SKM-1 treated with dmso at 0.1 percent for 144 hours (cell line): Measurements from ENCODE around the gene SPIN2B.

Source experiments
- DNase-seq: peaks from one replicate; lab custom pipeline; 2025; ENCODE audit not compliant: unreplicated experiment; lab: John Stamatoyannopoulos, UW

SPIN2B gene

GRCh38 chrX:57074458-57074857 is 46.9 kb downstream of the SPIN2B start:
- DNase-seq, result no peak

- no peak for DNase-seq
Observed at GRCh38 chrX:57070185-57070984, 51.0 kb downstream of the SPIN2B start.
